Body of pancreas (tissue), 4 donors: ENCODE data around the gene STRBP.

Experiments
- POLR2A ChIP-seq, 3 donors: fragments of 450-650 bp; IDR thresholded peaks; one replicate each; pipeline ENCODE4 v1.6.1; 2016; ENCODE audit warnings: antibody characterized with exemption in 3 of 3, mild to moderate bottlenecking in 2 of 3
- TF ChIP-seq, protein P1 (sequence below), 7 experiments: fragments of 450-650 bp in 4 of 7; fragments of 200-600 bp in 3 of 7; sonication (generic) in 3 of 7; IDR thresholded peaks; one replicate each; pipeline ENCODE4 v1.5.1; 2016 to 2019; ENCODE audit warnings: antibody characterized with exemption in 7 of 7

DNA sequence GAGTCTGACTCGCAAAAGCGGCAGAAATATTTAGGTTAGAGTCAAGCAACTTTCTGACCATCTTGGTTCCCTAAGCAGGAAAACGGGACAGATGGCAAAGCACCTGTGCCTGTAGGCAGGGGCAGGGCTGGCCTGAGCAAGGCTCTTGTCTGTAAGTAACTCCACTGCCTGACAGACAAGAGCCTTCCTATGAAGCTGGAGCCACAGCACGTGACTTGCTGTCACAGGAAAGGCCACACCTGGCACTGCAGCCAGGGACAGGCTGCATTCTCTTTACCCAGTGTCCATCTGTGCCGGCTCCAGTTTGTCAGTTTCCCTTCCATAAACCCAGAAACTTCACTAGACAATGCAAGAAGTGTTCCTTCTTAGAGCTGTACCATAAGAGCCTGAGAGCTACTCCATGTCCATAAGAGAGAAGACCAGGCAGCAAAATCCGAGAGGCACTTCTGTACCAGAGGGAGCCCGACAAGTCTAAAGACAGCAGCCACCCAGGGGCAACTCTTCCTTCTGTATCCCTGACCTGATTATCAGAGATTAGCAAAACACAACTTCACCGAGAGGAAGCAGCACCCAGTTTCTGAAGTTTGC is 156.9 kb downstream of the STRBP start:
- TF ChIP-seq, protein P1, sequence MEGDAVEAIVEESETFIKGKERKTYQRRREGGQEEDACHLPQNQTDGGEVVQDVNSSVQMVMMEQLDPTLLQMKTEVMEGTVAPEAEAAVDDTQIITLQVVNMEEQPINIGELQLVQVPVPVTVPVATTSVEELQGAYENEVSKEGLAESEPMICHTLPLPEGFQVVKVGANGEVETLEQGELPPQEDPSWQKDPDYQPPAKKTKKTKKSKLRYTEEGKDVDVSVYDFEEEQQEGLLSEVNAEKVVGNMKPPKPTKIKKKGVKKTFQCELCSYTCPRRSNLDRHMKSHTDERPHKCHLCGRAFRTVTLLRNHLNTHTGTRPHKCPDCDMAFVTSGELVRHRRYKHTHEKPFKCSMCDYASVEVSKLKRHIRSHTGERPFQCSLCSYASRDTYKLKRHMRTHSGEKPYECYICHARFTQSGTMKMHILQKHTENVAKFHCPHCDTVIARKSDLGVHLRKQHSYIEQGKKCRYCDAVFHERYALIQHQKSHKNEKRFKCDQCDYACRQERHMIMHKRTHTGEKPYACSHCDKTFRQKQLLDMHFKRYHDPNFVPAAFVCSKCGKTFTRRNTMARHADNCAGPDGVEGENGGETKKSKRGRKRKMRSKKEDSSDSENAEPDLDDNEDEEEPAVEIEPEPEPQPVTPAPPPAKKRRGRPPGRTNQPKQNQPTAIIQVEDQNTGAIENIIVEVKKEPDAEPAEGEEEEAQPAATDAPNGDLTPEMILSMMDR (IDR thresholded peaks at IDR 0.05): peak in 1 of 7 experiments; percentile 11
- TF ChIP-seq POLR2A (IDR thresholded peaks at IDR 0.05): no peak
